Measurements from ENCODE around the gene NPC1L1.
"Not testable (repeated sequence)": the region's sequence is repeated elsewhere in the genome, so short reads cannot be mapped to it uniquely, and the experiment has no call there.

The NPC1L1 gene

GRCh38 chr7:44566680-44567079 lies 25.6 kb upstream of the NPC1L1 start:
- in situ Hi-C loops (cut with MboI; ENCODE audit: low sequenced_read_pairs) = no loop called here

DNA sequence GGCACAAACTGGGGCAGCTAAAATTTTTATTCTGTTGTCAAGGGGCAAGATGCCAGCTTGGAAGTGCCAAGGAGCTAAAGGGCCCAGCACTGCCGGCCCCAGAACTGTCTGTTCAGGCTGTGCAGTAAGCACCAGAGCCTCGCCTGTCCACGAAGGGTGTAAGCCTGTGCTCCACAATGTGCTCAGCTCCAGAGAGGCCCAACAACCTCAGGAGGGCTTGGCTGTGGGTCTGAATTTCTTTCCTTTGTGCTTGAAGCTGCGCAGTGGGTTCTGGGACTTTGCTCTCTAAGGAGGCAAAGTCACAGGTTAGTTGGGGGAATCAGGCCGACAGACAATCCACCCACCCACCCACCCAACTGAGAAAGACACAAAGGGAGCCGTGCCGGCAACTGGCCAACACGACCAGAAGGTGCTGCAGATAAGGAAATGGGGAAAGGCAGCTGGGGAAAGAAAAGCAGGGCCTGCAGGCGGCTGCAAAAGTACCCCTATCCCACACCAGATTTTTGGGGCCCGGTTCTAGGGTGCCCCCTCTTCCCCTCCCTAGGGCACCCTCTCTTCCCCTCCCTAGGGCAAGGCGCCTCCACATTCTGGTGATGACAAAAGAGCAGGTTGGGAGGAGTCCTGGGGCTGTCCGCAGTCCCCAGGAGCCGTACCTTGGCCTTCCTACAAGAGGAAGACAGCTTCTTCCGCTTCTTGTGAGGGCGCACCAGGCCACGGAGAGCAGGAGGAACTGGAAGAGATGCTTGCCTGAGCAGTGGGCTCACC lies 24.8 kb upstream of the NPC1L1 start:
- in situ Hi-C loops (cut with MboI; ENCODE audit: low sequenced_read_pairs) = no loop called here

DNA sequence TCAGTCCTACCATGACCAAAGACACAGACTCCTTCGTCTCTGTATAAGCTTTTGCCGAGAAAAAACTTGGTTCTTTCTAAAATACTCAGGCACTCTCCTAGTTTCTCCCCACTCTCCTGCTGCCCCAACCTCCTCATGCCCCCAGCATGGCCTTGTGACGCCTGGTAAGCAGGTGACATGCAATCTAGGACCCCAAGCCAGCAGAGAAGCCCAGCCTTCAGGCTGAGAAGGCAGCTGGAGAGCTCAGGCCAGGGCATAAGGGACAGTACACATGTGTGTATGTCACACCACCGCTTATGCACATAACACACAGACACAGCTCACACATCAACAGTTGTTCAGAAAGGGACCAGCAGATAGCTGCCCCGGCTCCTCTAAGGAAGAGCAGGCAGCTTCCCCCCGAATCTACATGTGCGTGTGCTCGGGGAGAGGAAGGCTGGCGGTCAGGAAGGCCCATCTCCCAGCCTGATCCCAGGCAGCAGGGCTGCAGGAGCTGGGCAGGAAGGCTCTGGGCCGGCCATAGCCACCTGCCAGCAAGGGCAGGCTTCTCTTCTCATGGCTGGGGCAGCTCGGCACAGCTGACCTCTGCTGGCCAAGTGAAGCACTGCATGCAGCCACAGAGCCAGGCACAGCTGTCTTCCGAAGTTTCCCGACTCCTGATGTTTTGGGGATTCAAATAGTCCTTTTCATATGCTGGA lies 24.1 kb upstream of the NPC1L1 start:
- in situ Hi-C loops (cut with MboI; ENCODE audit: low sequenced_read_pairs) = no loop called here

GRCh38 chr7:44564606-44565005 lies 23.5 kb upstream of the NPC1L1 start:
- in situ Hi-C loops (cut with MboI; ENCODE audit: low sequenced_read_pairs) = no loop called here

GRCh38 chr7:44563171-44563679 lies 22.1 kb upstream of the NPC1L1 start:
- in situ Hi-C loops (cut with MboI; ENCODE audit: low sequenced_read_pairs) = no loop called here

- in situ Hi-C loops (cut with MboI; ENCODE audit: low sequenced_read_pairs) = not testable (repeated sequence)
Measured at GRCh38 chr7:44562622-44562962, 21.5 kb upstream of the NPC1L1 start.

DNA sequence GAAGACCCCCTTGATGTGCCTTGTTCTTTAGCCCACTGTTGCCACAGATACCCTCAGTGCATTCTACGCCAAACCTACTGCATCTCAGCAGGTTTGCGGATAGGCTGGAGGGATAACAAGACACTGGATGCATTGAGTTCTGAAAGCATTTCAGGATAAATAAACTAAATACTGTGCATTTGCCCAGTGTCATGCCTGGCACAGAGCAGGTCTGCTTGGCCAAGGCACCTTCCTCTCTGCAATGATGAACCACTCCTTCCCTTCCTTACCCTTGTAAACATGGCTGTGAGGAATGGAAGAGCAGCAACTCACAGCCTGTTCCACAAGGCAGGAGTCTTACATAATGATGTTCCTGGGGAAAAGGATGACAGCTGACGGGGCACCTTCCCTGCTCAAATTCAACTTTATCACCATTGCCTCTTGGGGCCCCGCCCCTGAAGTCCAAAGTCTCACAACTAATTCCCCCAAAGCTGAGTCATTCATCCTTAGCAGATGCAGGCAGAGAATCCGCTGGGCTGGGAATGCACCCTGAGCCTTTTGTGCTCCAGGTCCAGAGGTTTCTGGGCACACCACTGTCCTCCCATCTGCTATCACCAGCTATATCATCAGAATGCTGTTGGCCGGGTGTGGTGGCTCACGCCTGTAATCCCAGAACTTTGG lies 21.0 kb upstream of the NPC1L1 start:
- in situ Hi-C loops (cut with MboI; ENCODE audit: low sequenced_read_pairs) = no loop called here

DNA sequence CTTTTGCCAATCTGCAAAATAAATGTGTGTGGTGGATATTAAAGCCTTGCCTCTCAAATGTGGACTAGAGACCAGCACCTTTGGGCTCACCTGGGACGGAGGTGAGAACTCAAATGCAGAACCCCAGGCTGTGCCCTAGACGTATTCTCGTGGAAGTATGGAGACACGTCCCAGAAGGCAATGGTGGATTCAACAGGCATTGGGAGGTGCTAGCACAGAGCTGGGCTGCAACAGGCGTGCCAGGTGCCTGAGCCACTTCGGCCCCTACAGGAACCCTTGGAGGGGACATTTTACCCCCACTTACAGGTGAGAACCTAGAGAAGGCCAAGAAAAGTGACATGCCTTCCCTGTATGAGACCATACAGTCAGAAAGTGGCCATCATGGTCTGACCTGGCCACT lies 20.4 kb upstream of the NPC1L1 start:
- in situ Hi-C loops (cut with MboI; ENCODE audit: low sequenced_read_pairs) = no loop called here

DNA sequence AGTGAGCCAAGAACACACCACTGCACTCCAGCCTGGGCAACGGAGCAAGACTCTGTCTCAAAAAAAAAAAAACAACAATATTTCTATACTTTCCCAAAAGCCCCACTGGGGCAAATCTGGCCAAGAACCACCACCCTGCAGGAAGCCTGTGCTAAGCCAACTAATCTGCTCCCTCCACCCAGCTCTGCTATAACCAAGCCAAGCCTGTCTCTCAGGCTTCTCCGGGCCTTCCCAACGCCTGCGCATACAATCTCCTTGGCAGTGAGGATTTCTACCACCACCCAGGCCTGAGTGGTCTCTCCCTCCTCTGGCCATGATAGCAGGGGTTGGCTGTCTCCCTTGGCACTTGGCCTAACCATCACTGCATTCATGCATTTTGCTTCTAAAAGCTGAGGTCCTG lies 18.4 kb upstream of the NPC1L1 start:
- in situ Hi-C loops (cut with MboI; ENCODE audit: low sequenced_read_pairs) = no loop called here

GRCh38 chr7:44557485-44557884 lies 16.4 kb upstream of the NPC1L1 start:
- in situ Hi-C loops (cut with MboI; ENCODE audit: low sequenced_read_pairs) = no loop called here

DNA sequence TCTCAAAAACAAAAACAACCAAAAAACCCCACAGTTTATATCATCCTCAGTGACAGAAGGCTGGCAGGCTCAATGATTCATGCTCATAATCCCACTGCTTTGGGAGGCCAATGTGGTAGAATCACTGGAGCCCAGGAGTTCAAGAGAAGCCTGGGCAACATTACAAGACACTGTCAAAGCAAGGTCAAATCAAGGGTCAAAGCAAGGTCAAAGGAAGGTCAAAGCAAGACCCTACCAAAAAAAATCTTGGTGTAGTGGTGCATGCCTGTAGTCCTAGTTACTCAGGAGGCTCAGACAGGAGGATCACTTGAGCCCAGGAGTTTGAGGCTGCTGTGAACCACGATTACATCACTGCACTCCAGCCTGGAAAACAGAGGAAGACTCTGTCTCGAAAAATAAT lies 14.2 kb upstream of the NPC1L1 start:
- in situ Hi-C loops (cut with MboI; ENCODE audit: low sequenced_read_pairs) = no loop called here

DNA sequence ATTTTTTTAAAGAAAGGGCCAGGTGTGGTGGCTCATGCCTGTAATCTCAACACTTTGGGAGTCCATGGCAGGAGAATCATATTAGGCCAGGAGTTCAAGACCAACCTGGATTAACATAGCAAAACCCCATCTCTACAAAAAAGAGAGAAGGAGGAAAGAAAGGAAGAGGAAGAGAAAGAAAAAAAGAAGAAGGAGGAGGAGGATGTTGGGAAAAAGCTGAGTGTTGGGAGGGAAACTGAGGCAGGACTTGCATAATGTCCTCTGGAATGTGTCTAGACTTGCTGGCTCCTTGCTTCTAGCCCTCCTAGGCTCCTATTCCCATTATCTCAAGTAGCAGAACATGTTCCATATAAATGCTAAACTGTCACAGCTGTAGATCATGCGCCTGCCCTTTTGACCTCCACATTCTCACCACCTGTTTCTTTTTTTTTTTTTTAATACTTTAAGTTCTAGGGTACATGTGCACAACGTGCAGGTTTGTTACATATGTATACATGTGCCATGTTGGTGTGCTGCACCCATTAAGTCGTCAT lies 11.4 kb upstream of the NPC1L1 start:
- in situ Hi-C loops (cut with MboI; ENCODE audit: low sequenced_read_pairs) = not testable (repeated sequence)

DNA sequence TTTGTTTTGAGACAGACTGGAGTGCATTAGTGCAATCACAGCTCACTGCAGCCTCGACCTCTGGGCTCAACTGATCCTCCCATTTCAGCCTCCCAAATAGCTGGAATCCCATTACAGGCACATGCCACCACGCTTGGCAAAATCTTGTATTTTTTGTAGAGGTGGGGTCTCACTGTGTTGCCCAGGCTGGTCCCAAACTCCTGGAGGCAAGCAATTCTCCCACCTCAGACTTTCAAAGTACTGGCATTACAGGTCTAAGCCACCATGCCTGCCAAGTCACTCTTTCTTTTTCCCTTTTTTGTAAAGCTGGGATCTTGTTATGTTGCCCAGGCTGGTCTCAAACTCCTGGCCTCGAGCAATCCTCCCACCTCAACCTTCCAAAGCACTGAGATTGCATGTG lies 8.3 kb upstream of the NPC1L1 start:
- in situ Hi-C loops (cut with MboI; ENCODE audit: low sequenced_read_pairs) = no loop called here

- in situ Hi-C loops (cut with MboI; ENCODE audit: low sequenced_read_pairs) = no loop called here
Measured at GRCh38 chr7:44548893-44549292, 7.8 kb upstream of the NPC1L1 start.

GRCh38 chr7:44547536-44548231 lies 6.6 kb upstream of the NPC1L1 start:
- in situ Hi-C loops (cut with MboI; ENCODE audit: low sequenced_read_pairs) = no loop called here

DNA sequence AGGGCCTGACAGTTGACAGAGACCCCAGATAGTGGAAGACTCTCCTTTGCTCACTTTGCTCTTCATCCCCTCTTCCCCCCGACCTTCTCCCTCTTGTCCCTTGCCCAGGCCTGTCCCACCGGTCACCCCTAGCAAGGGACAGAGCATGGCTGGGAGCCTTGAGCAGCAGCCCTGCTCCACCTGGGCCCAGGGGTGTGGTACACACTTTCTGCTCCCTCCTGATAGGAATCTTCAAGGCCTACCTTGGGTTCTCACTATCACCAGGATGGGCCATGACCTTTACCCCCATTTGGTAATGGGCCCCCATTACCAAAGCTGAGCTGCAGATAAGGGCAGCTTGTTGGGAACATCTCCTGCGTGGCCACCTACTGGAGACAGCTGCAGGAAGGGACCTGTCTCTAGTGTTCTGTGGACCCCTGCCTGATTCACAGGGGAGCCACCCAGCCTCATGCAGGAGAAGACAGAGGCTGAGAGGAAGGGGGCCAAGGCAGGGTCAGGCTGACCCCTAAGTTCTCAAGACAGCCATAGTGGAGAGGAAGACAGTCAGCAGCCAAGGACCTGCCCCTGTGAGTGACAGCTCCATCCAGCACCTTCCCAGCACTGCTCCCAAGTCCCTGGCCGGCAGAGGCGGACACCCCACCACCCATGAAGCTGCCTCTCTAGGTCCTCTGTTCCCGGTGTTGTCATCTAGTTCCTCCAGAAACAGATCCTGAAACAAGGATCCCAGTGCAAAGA lies 913 bp upstream of the NPC1L1 start:
- in situ Hi-C loops (cut with MboI; ENCODE audit: low sequenced_read_pairs) = no loop called here

- in situ Hi-C loops (cut with MboI; ENCODE audit: low sequenced_read_pairs) = no loop called here
Measured at GRCh38 chr7:44540592-44541027, 520 bp downstream of the NPC1L1 start.

- in situ Hi-C loops (cut with MboI; ENCODE audit: low sequenced_read_pairs) = no loop called here
Measured at GRCh38 chr7:44539669-44540506, 1.2 kb downstream of the NPC1L1 start.
